ENCODE measurements around the gene FUOM. TPM values are rescaled to one million over a fixed set of nuclear protein-coding genes. Genes with fewer than 3 reads are reported as not detected.

FUOM gene
- total RNA-seq, 1 donor from 2014 or later, result 37.2 TPM

GRCh38 chr10:133318494-133319127 is 39.2 kb downstream of the FUOM start:
- peaks cover 8% of the 10 kb centered on the region for H3K9me3 Mint-ChIP-seq
- H3K36me3 Mint-ChIP-seq (ENCODE audit: low read depth), result no peaks in the 10 kb centered on the region
- peak overlapping the region; percentile 42 for H3K4me3 Mint-ChIP-seq
- ChIA-PET POLR2A (no interaction called here), CTCF (no interaction called here)
- peaks cover 13% of the 10 kb centered on the region for H3K4me1 Mint-ChIP-seq
- DNase-seq (peak; percentile 69), ATAC-seq (ENCODE audit: low read depth) (peak; percentile 91)
- peaks cover 24% of the 10 kb centered on the region for H3K27me3 Mint-ChIP-seq
- no peak overlapping the region for H3K27ac Mint-ChIP-seq
- peak; percentile 22 for TF ChIP-seq CTCF (IDR thresholded peaks at IDR 0.05)
- intact Hi-C loops (cut with micrococcal nuclease), result loop anchor here (1.0 to 2.0 kb wide), 3 partner anchors 174 to 414 kb away; no protein-coding TSS in a partner anchor

DNA sequence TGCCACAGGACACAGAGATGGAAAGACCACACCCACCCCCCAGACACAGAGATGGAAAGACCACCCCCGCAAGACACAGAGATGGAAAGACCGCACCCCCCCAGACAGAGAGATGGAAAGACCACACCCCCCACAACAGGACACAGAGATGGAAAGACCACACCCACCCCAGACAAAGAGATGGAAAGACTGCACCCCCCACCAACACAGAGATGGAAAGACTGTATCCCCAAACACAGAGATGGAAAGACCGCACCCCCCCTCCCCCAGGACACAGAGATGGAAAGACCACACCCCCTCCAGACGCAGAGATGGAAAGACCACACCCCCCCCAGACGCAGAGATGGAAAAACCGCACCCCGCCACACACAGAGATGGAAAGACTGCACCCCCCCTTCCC is 41.1 kb downstream of the FUOM start:
- POLR2A ChIA-PET, result no interaction called here
- Mint-ChIP-seq H3K36me3 (ENCODE audit: low read depth) (peaks cover 14% of the 10 kb centered on the region), H3K27me3 (peaks cover 17% of the 10 kb centered on the region), H3K4me1 (peaks cover 13% of the 10 kb centered on the region), H3K27ac (no peak overlapping the region), H3K9me3 (peaks cover 8% of the 10 kb centered on the region), H3K4me3 (no peak overlapping the region)
- intact Hi-C loops (cut with micrococcal nuclease), result no loop called here
- DNase-seq, result no peak
- ATAC-seq (ENCODE audit: low read depth), result no peak
- no peak for TF ChIP-seq CTCF (IDR thresholded peaks at IDR 0.05)
- CTCF ChIA-PET, result no interaction called here

- DNase-seq (no peak), ATAC-seq (ENCODE audit: low read depth) (no peak)
- no peak for TF ChIP-seq CTCF (IDR thresholded peaks at IDR 0.05)
- CTCF ChIA-PET, result no interaction called here
- H3K4me3 Mint-ChIP-seq, result no peak overlapping the region
- H3K27ac Mint-ChIP-seq, result no peak overlapping the region
- intact Hi-C loops (cut with micrococcal nuclease), result no loop called here
- peaks cover 18% of the 10 kb centered on the region for H3K36me3 Mint-ChIP-seq (ENCODE audit: low read depth)
- peaks cover 13% of the 10 kb centered on the region for H3K4me1 Mint-ChIP-seq
- peaks cover 8% of the 10 kb centered on the region for H3K9me3 Mint-ChIP-seq
- H3K27me3 Mint-ChIP-seq, result peaks cover 17% of the 10 kb centered on the region
- POLR2A ChIA-PET, result no interaction called here
Measured at GRCh38 chr10:133316266-133316665, 41.6 kb downstream of the FUOM start.

- intact Hi-C loops (cut with micrococcal nuclease), result no loop called here
- CTCF ChIA-PET, result no interaction called here
- no peak overlapping the region for H3K27ac Mint-ChIP-seq
Measured at GRCh38 chr10:133315847-133316246, 42.0 kb downstream of the FUOM start.

More at GRCh38 chr10:133315847-133316246, 42.0 kb downstream of the FUOM start:
- peaks cover 17% of the 10 kb centered on the region for H3K27me3 Mint-ChIP-seq
- peaks cover 4% of the 10 kb centered on the region for H3K9me3 Mint-ChIP-seq
- ATAC-seq (ENCODE audit: low read depth), result no peak
- H3K4me3 Mint-ChIP-seq, result no peak overlapping the region
- peaks cover 23% of the 10 kb centered on the region for H3K36me3 Mint-ChIP-seq (ENCODE audit: low read depth)
- H3K4me1 Mint-ChIP-seq, result peaks cover 13% of the 10 kb centered on the region
- no peak for DNase-seq
- POLR2A ChIA-PET, result no interaction called here
- TF ChIP-seq CTCF (IDR thresholded peaks at IDR 0.05), result no peak

Data from activated B cell treated with CpG ODN at 0.5 μM for 24 hours (primary cell).